Retinal pigment epithelial cell (primary cell): ENCODE measurements around the gene CACNA1C.

Experiments used
- DNase-seq: peaks from one replicate; pipeline ENCODE4 v3.0.0-alpha.2; 2010; ENCODE audit warnings: low read depth
- H3K4me3 ChIP-seq: 2 replicates; pipeline ENCODE4 v1.5.1; 2011; ENCODE audit warnings: mild to moderate bottlenecking, low read length, control low read depth, moderate library complexity
- CTCF ChIP-seq: conservative IDR thresholded peaks from 2 replicates; pipeline ENCODE4 v1.5.1; 2011; ENCODE audit warnings: low read depth, low read length, control low read depth, inconsistent platforms

Gene CACNA1C

GRCh38 chr12:2243275-2243674 lies 190.5 kb downstream of the CACNA1C start:
- no peak for TF ChIP-seq CTCF
- DNase-seq = no peak
- no peak overlapping the region for H3K4me3 ChIP-seq

- peak; percentile 88 for DNase-seq
- no peak overlapping the region for H3K4me3 ChIP-seq
- TF ChIP-seq CTCF = no peak
These were observed 191.4 kb downstream of the CACNA1C start for GRCh38 chr12:2244013-2244861.

- no peak for TF ChIP-seq CTCF
- no peak overlapping the region for H3K4me3 ChIP-seq
- DNase-seq = no peak
These were observed 193.6 kb downstream of the CACNA1C start for GRCh38 chr12:2246358-2246757.

GRCh38 chr12:2247120-2247519 lies 194.3 kb downstream of the CACNA1C start:
- no peak overlapping the region for H3K4me3 ChIP-seq
- DNase-seq = no peak
- no peak for TF ChIP-seq CTCF

GRCh38 chr12:2247596-2247995 lies 194.8 kb downstream of the CACNA1C start:
- TF ChIP-seq CTCF = no peak
- no peak for DNase-seq
- H3K4me3 ChIP-seq = no peak overlapping the region

- TF ChIP-seq CTCF = no peak
- no peak for DNase-seq
- H3K4me3 ChIP-seq = no peak overlapping the region
These were observed 195.5 kb downstream of the CACNA1C start for GRCh38 chr12:2248087-2248900.
